Adrenal gland (tissue), 5 donors: ENCODE results near the gene ELF5.

ENCODE experiments used
- CTCF ChIP-seq, 6 experiments: fragments of 450-650 bp in 4 of 6; fragments of 200-600 bp in 2 of 6; sonication (generic) in 1 of 6; IDR thresholded peaks; 1 replicate in 5 of 6; 2 replicates in 1 of 6; pipeline versions ENCODE4 v1.5.1 to v1.8.0; 2016 to 2021; ENCODE audit warnings: antibody characterized with exemption in 6 of 6, mild to moderate bottlenecking in 2 of 6, moderate library complexity in 1 of 6
- POLR2A ChIP-seq, 2 donors: fragments of 450-650 bp; IDR thresholded peaks; one replicate each; pipeline ENCODE4 v1.6.1; 2017; ENCODE audit warnings: antibody characterized with exemption in 2 of 2, mild to moderate bottlenecking in 2 of 2, moderate library complexity in 1 of 2
- donor health status: DM: no; HTN: no; CAD: no.

GRCh38 chr11:34478845-34479663, 34.5 kb downstream of the ELF5 start:
- TF ChIP-seq CTCF (IDR thresholded peaks at IDR 0.05) (no peak), POLR2A (IDR thresholded peaks at IDR 0.05) (no peak)
